Coronary artery (tissue), 2 donors: ENCODE data around the gene PTPN20.

Source experiments
- DNase-seq: peaks from one replicate; pipeline ENCODE4 v3.0.0-alpha.2; 2017; ENCODE audit warnings: low spot score
- H3K27ac ChIP-seq, 2 donors: fragments of 200-600 bp; sonication (generic); one replicate each; pipeline ENCODE4 v1.5.1; 2016 to 2019
- H3K4me3 ChIP-seq: fragments of 200-600 bp; sonication (generic); 2 replicates; pipeline ENCODE4 v1.5.1; 2016; ENCODE audit warnings: mild to moderate bottlenecking, moderate library complexity
- TF ChIP-seq, protein P1 (sequence below): fragments of 200-600 bp; sonication (generic); IDR thresholded peaks from one replicate; pipeline ENCODE4 v1.5.1; 2019; ENCODE audit warnings: antibody characterized with exemption

The PTPN20 gene

GRCh38 chr10:46998595-46998994 is 87.4 kb downstream of the PTPN20 start:
- TF ChIP-seq, protein P1, sequence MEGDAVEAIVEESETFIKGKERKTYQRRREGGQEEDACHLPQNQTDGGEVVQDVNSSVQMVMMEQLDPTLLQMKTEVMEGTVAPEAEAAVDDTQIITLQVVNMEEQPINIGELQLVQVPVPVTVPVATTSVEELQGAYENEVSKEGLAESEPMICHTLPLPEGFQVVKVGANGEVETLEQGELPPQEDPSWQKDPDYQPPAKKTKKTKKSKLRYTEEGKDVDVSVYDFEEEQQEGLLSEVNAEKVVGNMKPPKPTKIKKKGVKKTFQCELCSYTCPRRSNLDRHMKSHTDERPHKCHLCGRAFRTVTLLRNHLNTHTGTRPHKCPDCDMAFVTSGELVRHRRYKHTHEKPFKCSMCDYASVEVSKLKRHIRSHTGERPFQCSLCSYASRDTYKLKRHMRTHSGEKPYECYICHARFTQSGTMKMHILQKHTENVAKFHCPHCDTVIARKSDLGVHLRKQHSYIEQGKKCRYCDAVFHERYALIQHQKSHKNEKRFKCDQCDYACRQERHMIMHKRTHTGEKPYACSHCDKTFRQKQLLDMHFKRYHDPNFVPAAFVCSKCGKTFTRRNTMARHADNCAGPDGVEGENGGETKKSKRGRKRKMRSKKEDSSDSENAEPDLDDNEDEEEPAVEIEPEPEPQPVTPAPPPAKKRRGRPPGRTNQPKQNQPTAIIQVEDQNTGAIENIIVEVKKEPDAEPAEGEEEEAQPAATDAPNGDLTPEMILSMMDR, result no peak
- DNase-seq, result no peak
- Histone ChIP-seq H3K27ac (no peak overlapping the region), H3K4me3 (no peak overlapping the region)

GRCh38 chr10:46999217-46999616 is 88.0 kb downstream of the PTPN20 start:
- TF ChIP-seq, protein P1, result no peak
- Histone ChIP-seq H3K27ac (no peak overlapping the region), H3K4me3 (no peak overlapping the region)
- DNase-seq, result no peak

- DNase-seq, result no peak
- TF ChIP-seq, protein P1, result no peak
- H3K27ac ChIP-seq, result no peak overlapping the region
These were observed 97.5 kb downstream of the PTPN20 start for GRCh38 chr10:47008769-47009168.

GRCh38 chr10:47009215-47009838 is 98.1 kb downstream of the PTPN20 start:
- Histone ChIP-seq H3K27ac (no peak overlapping the region), H3K4me3 (no peak overlapping the region)
- no peak for DNase-seq

More at GRCh38 chr10:47008769-47009168, 97.5 kb downstream of the PTPN20 start:
- no peak overlapping the region for H3K4me3 ChIP-seq

DNA sequence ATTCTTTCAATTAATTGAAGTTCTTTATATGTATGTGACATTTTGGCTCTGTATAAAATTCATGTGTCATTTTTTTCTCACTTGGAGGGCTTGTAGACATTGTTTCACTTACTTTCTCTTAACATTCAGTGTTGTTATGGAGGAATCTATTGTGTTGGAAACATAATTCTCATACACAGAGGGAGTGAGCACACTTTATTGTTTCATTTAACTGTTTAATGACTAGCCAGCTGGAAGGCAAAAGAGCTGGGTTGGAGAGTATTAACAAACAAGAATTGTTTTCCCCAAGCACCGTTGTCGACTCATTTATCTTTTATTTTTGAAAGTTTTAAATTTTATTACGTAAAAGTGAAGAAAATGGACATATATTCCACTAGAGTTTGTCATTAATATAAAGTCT is 98.8 kb downstream of the PTPN20 start:
- no peak overlapping the region for H3K4me3 ChIP-seq
- no peak overlapping the region for H3K27ac ChIP-seq
- DNase-seq, result no peak
- TF ChIP-seq, protein P1, result no peak

More at GRCh38 chr10:47009215-47009838, 98.1 kb downstream of the PTPN20 start:
- TF ChIP-seq, protein P1, result no peak

GRCh38 chr10:47012214-47012613 is 101.0 kb downstream of the PTPN20 start:
- TF ChIP-seq, protein P1, result no peak
- DNase-seq, result no peak

GRCh38 chr10:47013507-47014154 is 102.4 kb downstream of the PTPN20 start:
- Histone ChIP-seq H3K4me3 (no peak overlapping the region), H3K27ac (peak overlapping the region in 1 of 2 donors; percentile 74)
- peak; percentile 71 for DNase-seq
- TF ChIP-seq, protein P1, result no peak

More at GRCh38 chr10:47012214-47012613, 101.0 kb downstream of the PTPN20 start:
- Histone ChIP-seq H3K27ac (no peak overlapping the region), H3K4me3 (no peak overlapping the region)
